GM21619 (cell line): ENCODE measurements around the gene NPTN.
"Not testable (repeated sequence)": the region's sequence is repeated elsewhere in the genome, so short reads cannot be mapped to it uniquely, and the experiment has no call there.

Experiments used
- ATAC-seq: cut with Tn5 transposase; IDR thresholded peaks from one replicate; pipeline ENCODE4 v1.9.1; 2021; ENCODE audit not compliant: unreplicated experiment

Gene NPTN

GRCh38 chr15:73601451-73602445 is 31.4 kb downstream of the NPTN start:
- ATAC-seq = no peak

DNA sequence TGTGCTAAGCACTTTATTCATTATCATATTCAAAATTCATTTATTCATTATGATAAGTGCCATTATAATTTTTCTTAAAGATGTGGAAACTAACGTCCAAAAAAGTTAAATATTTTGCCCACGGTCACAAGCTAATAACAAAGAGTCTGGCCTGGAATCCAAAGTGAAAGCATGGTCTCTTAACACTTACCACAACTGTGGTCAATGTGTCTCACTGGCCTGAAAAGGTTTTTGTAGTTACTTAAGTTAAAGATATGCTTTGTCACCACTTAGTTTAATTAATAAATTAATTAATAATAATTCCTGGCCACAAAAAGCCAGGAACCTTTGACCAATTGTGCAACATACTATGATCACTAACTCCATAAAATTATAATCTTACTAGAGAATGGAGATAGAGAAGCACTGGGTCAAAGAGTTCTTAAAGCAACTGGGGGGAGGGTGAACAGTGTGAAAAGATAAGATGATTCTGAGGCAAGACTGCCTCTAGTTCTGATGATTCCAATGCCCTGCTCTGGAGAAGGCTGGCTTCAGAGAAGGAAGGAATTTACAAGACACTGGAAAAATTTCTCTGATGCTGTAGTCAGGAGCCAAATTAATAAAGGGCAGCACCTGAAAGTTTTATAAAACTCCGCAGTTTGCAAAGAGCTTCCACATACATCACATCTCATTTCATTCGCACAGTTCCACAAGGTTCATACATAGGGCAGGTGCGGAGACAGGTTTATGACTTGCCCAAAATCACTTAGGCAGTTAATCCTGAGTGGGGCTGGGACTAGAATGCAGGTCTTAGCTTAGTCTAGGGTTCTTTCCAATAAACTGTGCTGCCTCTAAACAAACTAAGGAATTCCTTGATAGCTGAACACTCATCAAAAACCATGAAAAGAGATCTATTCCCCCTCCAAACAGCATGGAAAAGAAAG is 32.5 kb downstream of the NPTN start:
- ATAC-seq = no peak

GRCh38 chr15:73599934-73600333 is 33.3 kb downstream of the NPTN start:
- no peak for ATAC-seq

DNA sequence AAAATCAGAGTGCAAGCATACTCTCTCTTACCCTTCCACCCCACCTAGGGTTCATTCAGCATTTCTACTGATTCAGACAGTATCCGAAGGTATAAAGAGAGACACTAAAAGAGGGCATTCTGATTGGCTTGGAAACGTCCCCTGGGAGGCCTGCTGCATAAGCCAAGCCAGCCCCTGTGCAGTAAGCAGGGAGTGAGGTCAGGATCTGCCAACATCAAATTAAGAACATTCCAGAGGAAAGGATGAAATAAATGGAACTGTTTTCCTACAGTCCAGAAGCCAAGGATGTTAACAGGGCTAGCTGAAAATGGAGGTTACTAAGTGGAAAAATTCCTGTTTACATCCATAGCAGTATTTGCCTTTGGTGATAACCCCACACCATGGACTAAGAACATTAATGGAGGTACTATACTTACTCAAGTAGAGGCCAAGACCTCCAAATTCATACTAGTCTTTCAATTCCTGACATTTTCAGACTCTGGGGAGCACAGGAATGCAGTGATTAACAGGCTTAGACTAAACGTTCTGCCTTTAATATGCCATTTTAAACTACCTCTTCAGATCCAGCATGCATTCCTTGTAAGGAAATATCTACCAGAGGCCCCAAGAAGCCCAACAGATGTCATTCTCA is 34.5 kb downstream of the NPTN start:
- no peak for ATAC-seq

DNA sequence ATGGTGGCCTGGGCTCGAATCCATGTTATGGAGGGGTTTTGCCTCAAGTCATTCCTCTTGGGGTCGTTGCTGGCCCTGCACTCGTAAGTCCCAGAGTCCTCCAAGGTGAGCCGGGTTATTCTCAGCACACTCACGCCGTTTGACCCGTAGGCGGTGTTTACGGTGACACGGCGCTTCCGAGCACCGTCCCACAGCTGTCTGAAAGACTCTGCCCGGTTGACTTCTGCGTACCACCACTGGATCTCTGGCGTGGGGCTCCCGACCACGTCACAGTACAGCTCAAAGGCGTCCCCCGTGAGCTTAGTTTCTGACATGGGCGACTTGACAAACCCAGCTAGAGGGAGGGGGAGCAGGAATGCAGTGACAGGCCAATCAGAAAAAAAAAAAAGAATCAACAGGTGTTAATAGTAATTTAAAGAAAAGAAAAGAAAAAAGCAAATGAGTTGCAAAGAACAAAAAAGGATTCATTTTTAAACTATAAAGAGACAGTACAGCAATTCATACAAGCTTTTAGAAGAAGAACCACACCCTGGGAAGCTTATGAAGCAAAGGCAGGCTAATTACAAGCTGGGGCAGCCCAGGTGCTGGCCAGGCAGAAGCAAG is 36.1 kb downstream of the NPTN start:
- ATAC-seq = no peak

DNA sequence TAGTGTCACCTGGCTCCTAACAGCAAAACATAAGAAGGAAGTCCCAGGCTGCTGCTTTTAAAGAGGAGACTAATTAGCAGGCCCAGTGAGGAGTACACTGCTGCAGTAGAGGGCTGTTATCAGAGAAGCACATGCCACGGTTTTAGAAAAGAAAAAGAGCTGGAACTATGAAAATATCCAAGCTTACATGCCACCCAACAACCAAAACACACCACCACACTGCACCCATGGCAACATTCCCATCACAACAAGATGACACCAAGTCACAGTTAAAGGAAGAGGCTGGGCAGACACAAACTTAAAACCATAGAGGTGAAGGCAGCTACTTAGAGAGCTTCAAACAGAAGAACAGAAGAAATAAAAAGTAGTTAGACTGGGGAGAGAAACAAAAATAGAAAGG is 37.0 kb downstream of the NPTN start:
- ATAC-seq = no peak

DNA sequence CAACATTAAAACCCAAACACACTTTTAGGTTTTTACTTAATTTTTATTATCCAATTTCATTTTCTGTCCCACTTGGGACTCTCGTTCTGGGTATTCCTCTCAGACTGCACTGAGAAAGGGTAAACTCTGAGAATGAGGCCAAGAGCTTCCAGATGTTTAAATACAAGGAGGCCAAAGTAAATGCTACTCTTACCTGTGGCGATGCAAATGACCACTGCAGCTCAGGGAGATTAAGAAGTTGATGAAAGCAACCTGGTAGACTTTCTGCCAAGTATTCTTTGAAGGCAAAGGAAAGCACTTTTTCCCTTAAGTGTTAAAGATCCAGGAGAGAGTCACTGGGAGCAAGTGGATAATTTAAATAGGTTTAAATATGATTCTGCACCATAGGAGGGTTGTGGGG is 39.1 kb downstream of the NPTN start:
- no peak for ATAC-seq

DNA sequence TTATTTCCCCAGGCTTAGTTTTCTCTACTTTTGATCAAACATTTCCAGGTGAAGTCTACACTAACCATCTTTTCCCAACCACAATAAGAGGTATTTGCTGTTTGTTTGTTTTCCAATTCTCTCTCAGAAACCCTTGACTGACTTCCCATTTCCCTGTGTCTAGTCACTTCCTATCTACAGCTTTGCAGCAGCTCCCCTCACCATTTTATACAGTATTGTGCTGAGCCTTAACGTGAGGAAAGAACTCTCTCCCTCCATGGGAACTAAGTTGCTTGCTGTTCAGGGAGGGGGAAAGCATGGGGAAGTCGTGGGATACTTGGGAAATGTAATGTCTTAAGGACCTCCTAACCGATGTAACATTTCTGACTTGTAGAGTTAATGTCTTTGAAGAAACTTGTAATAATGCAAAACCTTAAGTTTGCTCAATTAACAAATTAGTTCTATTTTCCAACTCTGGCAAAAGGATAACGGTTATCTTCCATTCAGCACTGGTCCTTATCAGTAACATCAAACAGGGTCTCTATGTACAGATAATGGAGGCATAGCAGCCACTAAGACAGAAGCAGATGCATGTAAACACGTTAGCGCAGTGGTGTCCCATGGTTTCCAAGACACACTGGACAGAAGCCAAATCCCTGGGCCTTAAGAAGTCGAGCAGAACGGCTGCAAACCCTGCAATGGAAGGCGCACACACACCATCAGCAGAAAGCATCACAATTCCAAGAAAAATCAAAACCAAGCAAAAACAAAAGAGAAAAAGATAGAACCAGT is 39.7 kb downstream of the NPTN start:
- ATAC-seq = no peak

DNA sequence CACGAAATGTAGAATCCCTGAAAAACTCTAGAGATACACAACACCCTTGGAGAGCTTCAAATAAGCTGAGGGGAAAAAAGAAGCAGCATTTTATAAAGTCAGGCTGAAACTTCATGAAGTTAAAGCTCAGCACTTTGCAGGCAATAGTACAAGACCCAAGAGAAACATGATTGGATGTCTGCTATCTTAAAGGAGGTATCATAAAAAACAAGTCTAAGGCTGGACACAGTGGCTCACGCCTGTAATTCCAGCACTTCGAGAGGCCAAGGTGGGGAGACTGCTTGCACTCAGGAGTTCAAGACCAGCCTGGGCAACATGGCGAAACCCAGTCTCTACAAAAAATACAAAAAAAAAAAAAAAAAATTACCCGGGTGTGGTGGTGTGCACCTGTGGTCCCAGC is 42.9 kb downstream of the NPTN start:
- no peak for ATAC-seq

- ATAC-seq = no peak
These were observed 43.4 kb downstream of the NPTN start for GRCh38 chr15:73589766-73590165.

DNA sequence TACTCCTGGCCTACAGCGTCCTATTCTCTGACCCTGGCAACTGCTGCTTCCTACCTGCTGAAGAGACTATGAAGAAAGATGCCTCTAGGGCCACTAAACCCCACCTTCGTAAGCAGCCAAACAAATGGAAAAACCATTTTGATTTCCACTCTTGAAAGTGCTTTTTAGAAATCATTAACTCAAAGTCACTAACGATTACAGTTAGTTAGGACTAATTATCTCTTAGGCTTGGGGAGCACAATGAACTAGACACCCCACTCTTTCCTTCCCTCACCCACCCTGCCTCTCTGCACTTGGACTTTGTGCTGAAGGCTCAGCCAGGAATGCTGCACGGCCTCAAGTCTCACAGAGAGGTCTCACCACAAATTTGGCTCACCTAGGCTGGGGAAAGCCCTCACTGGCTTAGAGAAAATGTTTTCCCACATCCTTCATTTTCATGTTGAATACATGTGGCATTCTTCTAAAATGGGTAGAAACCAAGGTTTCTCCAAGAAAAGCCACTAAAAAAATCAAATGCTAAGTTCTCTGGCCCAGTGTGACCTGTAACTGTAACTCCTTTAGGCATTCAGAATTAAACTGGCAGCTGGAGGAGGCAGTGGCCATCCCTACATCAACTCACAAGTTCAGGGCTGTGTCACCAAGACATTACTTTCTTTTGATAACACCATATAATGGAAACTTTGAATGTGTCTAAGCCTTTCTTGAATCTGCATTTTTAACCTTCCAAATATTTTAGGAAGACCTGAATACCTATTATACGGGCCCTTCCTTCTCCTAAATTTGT is 47.1 kb downstream of the NPTN start:
- no peak for ATAC-seq

DNA sequence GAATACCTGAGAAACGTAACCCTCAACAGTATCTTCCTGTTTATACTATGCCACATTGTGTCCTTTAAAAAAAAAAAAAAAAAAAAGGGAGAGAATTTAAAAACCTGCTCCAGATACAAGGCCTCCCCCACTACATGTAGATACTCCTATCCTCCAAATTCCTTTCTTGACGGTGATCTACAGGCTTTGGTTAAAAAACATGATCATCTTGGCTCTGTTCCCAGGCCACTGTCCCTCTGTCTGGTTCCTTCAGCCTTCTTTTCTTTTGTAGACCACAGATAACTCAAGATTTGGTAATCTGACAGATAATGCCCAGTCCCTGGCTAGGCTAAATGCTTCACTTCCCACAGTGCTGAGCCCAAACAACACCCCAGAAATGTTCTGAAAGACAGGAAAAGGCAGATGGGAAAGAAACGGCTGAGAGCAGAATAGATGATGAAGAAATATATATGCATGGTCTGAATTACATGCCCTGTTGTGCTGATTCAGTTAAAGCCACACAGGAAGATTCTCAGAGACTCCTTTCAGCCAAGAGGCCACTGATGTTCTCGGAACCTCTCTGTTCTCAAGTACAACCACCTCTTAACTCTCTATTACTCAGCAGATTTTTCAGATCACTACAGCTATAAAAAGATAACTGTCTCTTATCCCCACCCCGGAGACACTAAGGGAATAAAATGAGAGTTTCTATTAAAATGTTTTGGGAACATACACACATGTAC is 48.3 kb downstream of the NPTN start:
- no peak for ATAC-seq

DNA sequence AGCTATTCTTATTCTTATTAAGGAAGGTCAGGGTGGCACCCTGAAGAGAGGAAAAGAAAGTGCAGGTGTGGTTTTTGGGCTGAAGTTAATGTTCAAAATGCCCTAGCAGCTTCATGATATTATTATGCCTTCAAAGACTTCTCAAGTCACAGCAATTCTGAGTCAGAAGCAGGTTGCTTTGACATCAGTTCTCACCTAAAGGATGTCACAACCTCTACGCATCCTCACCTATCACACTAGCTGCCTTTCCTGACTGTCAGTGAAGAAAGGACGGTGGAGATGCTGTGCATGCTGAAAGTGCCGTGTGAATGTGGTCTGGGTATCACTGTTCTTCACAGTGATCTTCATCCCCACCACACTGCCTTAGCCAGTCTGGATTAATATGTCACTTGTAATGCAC is 49.6 kb downstream of the NPTN start:
- ATAC-seq = no peak

DNA sequence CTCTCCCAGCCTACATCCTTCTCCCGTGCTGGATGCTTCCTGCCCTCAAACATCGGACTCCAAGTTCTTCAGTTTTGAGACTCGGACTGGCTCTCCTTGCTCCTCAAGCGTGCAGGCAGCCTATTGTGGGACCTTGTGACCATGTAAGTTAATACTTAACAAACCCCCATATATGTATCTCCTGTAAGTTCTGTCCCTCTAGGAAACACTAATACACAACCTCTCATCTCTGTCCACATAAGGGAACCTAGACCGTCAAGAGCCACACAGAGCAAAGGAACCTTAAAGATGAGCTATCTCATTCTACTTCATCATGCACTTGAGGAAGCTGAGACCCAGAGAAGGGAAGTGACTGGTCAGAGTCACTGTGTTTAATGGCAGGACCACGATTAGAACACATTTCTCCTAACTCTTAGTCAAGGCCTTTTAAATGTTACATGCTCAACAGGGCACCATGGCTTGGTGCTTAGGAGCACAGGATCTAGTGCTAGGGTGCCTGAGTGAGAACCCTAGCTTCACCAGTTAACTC is 50.3 kb downstream of the NPTN start:
- ATAC-seq = no peak

GRCh38 chr15:73578026-73578425 is 55.2 kb downstream of the NPTN start:
- no peak for ATAC-seq

- not testable (repeated sequence) for ATAC-seq
These were observed 55.6 kb downstream of the NPTN start for GRCh38 chr15:73577593-73577992.

DNA sequence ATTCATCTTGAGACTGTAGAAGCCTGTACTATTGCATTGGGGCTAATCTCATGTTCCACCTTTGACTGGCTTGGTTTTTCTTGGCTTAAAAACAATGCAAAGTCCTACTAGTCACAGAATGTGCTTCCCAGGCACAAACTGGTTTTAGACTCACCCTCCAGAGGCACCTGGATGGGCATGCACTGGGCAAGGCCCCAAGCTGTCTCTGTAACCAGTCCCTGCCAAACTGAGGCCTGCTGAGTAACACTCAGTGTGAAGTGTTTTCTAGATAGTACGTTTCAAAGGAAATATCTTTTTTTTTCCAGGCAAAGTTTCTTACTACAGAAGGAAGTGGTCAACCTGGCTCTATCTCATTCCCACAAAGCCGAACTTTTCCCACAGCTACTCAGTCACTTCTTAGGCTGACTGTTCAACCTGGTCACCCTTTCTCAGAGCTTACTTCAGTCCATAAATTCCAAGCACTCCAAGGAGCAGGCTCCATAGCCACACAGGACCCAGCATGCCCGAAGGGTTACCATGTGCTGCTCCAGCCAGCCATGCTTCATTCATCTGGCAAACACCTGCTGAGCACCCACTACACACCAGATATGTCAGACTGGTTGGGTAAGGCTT is 57.4 kb downstream of the NPTN start:
- ATAC-seq = no peak

- no peak for ATAC-seq
These were observed 59.6 kb downstream of the NPTN start for GRCh38 chr15:73573572-73573971.
